HG02763 (cell line): ENCODE measurements around the gene PRRC2C.

Source experiments
- ATAC-seq: cut with Tn5 transposase; IDR thresholded peaks from one replicate; pipeline ENCODE4 v1.9.1; 2021; ENCODE audit warnings: mild to moderate bottlenecking, moderate library complexity; ENCODE audit not compliant: unreplicated experiment

PRRC2C gene

GRCh38 chr1:171627020-171627419 lies 141.7 kb downstream of the PRRC2C start:
- no peak for ATAC-seq

GRCh38 chr1:171628225-171628624 lies 142.9 kb downstream of the PRRC2C start:
- ATAC-seq = no peak

GRCh38 chr1:171635661-171636060 lies 150.3 kb downstream of the PRRC2C start:
- ATAC-seq = no peak

GRCh38 chr1:171636141-171636540 lies 150.8 kb downstream of the PRRC2C start:
- no peak for ATAC-seq

GRCh38 chr1:171637928-171638576 lies 152.7 kb downstream of the PRRC2C start:
- ATAC-seq = no peak

GRCh38 chr1:171640225-171640624 lies 154.9 kb downstream of the PRRC2C start:
- ATAC-seq = no peak

- no peak for ATAC-seq
Observed at GRCh38 chr1:171641076-171641864, 155.9 kb downstream of the PRRC2C start.

- no peak for ATAC-seq
Observed at GRCh38 chr1:171642197-171642596, 156.9 kb downstream of the PRRC2C start.
